Body of pancreas (tissue), 4 donors: ENCODE results near the gene IFNGR2. TPM values are rescaled to one million over a fixed set of nuclear protein-coding genes. Genes with fewer than 3 reads are reported as not detected.

Source experiments
- ATAC-seq: fragments of 150-250 bp; one replicate; pipeline ENCODE4 v1.9.1; 2016
- DNase-seq, 4 donors: peaks; one replicate each; pipeline ENCODE4 v3.0.0-alpha.2; 2019
- H3K27ac ChIP-seq, 4 donors: fragments of 200-600 bp; sonication (generic); 1 replicate in 3 of 4; 2 replicates in 1 of 4; pipeline versions ENCODE4 v1.5.1 to v1.6.1; 2016 to 2019; ENCODE audit warnings: mild to moderate bottlenecking in 1 of 4, mixed read lengths in 1 of 4, moderate library complexity in 1 of 4
- H3K27me3 ChIP-seq, 2 donors: fragments of 200-600 bp; sonication (generic); one replicate each; pipeline ENCODE4 v1.6.0; 2016; ENCODE audit warnings: mild to moderate bottlenecking in 1 of 2
- H3K36me3 ChIP-seq, 2 donors: fragments of 200-600 bp; sonication (generic); replicated peaks in 1 of 2; 2 replicates each; pipeline ENCODE4 v1.5.1; 2016; ENCODE audit warnings: low read depth in 2 of 2; ENCODE audit not compliant: insufficient read depth in 1 of 2
- H3K4me1 ChIP-seq: fragments of 200-600 bp; sonication (generic); one replicate; pipeline ENCODE4 v1.6.0; 2016
- H3K4me3 ChIP-seq, 2 donors: fragments of 200-600 bp; sonication (generic); 1 replicate in 1 of 2; 2 replicates in 1 of 2; pipeline ENCODE4 v1.5.1; 2016 to 2019
- H3K9me3 ChIP-seq, 3 donors: fragments of 200-600 bp; sonication (generic); 1 replicate in 2 of 3; 2 replicates in 1 of 3; pipeline ENCODE4 v1.5.1; 2016
- POLR2A ChIP-seq, 3 donors: fragments of 450-650 bp; IDR thresholded peaks; one replicate each; pipeline ENCODE4 v1.6.1; 2016; ENCODE audit warnings: antibody characterized with exemption in 3 of 3, mild to moderate bottlenecking in 2 of 3
- WGBS, 2 donors: methylation state at CpG; one replicate each; pipeline ENCODE4 v1.1.5; 2017; 5-methylcytosine and 5-hydroxymethylcytosine counted together
- intact Hi-C: fragments of 100-400 bp; cut with DNase I; formaldehyde crosslinking; loops from one replicate; pipeline ENCODE4 v1.15.1; 2023
- total RNA-seq, 2 donors: library from RNA; depleted of rRNA; stranded (reverse); fragments of >200 nt; gene quantifications; one replicate each; pipeline ENCODE4 v1.1.0, GENCODE V29; 2016
- TF ChIP-seq, protein P1 (sequence below), 7 experiments: fragments of 450-650 bp in 4 of 7; fragments of 200-600 bp in 3 of 7; sonication (generic) in 3 of 7; IDR thresholded peaks; one replicate each; pipeline ENCODE4 v1.5.1; 2016 to 2019; ENCODE audit warnings: antibody characterized with exemption in 7 of 7

The IFNGR2 gene
- total RNA-seq, 2 donors from 2014 or later: 30.4 to 32.3 TPM

DNA sequence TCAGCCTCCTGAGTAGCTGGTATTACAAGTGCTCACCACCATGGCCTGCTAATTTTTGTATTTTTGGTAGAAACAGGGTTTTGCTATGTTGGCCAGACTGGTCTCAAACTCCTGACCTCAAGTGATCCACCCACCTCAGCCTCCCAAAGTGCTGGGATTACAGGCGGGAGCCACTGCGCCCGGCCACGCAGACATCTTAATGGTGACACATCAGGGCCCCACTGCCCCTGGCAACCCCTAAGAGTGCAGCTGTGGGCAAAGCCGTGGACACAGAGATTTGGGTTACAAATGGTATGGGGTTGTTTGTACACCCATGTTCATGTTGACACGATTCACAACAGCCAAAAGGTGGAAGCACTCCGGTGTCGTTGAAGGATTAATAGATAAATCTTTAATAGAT, 29.8 kb downstream of the IFNGR2 start:
- ATAC-seq: no peak
- DNase-seq: no peak
- WGBS, 2 donors: 80 to 83% methylated on average over 4 to 8 of the region's 8 CpGs
- Histone ChIP-seq H3K4me3 (no peak overlapping the region), H3K9me3 (no peaks in the 10 kb centered on the region), H3K36me3 (peaks cover 3 to 31% of the 10 kb centered on the region in 2 donors), H3K4me1 (no peaks in the 10 kb centered on the region), H3K27ac (peak overlapping the region in 2 of 4 donors; percentile 17 to 34), H3K27me3 (no peaks in the 10 kb centered on the region)
- intact Hi-C loops: no loop called here
- TF ChIP-seq, protein P1, sequence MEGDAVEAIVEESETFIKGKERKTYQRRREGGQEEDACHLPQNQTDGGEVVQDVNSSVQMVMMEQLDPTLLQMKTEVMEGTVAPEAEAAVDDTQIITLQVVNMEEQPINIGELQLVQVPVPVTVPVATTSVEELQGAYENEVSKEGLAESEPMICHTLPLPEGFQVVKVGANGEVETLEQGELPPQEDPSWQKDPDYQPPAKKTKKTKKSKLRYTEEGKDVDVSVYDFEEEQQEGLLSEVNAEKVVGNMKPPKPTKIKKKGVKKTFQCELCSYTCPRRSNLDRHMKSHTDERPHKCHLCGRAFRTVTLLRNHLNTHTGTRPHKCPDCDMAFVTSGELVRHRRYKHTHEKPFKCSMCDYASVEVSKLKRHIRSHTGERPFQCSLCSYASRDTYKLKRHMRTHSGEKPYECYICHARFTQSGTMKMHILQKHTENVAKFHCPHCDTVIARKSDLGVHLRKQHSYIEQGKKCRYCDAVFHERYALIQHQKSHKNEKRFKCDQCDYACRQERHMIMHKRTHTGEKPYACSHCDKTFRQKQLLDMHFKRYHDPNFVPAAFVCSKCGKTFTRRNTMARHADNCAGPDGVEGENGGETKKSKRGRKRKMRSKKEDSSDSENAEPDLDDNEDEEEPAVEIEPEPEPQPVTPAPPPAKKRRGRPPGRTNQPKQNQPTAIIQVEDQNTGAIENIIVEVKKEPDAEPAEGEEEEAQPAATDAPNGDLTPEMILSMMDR (IDR thresholded peaks at IDR 0.05): no peak
- no peak for TF ChIP-seq POLR2A (IDR thresholded peaks at IDR 0.05)

DNA sequence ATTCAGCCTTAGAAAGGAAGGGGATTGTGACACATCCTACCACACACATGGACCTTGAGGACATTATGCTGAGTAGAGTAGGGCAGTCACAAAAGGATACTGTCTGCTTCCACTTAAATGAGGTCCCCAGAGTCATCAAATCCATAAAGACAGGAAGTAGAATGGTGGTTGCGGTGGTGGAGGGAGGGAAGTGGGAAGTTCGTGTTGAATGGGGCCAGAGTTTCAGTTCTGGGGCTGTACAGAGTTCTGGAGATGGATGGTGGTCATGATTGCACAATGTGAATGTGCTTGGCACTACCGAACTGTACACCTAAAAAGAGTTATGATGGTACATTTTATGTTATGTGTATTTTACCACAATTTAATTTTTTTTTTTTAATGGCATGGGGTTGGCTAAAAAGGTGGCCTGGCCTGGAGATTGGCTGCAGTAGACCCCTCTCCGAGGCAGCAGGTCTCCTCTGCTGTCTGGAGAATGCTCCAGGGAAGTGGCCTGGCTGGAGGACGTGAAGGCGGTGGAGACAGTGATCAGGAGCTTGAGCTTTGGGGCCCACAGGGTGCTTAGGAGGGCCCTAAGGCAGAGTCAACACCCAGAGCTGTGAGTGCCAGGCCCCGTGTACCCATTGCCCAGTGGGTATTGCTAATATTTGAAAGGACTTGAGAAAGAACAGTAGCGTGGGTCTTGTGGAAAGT, 30.4 kb downstream of the IFNGR2 start:
- intact Hi-C loops: no loop called here
- Histone ChIP-seq H3K27ac (peak overlapping the region in 2 of 4 donors; percentile 20 to 69), H3K4me1 (no peaks in the 10 kb centered on the region), H3K27me3 (no peaks in the 10 kb centered on the region), H3K36me3 (peaks cover 3 to 31% of the 10 kb centered on the region in 2 donors), H3K4me3 (no peak overlapping the region), H3K9me3 (no peaks in the 10 kb centered on the region)
- no peak for ATAC-seq
- 82 to 86% methylated on average over 8 of the region's 8 CpGs for WGBS, 2 donors
- peak in 1 of 4 donors; percentile 64 for DNase-seq
- TF ChIP-seq, protein P1 (IDR thresholded peaks at IDR 0.05): no peak
- TF ChIP-seq POLR2A (IDR thresholded peaks at IDR 0.05): no peak

DNA sequence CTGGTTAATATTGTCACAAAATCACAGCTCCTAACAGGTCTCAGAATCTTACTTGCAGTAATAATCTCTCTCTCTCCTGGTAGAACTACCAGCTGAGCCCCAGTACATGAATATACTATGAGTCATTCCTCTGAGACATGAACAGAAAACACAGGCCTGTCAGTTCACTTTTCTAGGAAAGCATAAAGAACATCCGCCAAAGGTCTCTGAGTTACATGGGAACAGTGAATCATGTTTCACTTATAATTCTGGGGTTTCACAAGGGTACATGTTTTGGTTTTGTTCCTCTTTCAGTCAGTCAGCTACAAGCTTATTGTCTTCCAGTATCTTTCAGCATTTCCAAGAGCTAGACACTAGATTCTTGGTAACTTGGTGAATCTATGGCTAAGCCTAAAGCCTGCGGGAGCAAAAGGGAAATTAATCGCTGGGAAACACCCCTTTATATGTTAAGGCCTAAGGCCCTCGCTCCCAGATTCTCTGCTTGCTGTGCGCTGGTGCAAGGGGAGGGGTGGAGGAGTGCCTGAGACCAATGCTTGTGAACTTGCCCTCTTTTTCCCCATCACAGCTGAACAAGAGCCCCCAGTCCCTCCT, 31.7 kb downstream of the IFNGR2 start:
- WGBS, 2 donors: 78 to 88% methylated on average over 5 of the region's 5 CpGs
- peaks cover 3 to 28% of the 10 kb centered on the region in 2 donors for H3K36me3 ChIP-seq

DNA sequence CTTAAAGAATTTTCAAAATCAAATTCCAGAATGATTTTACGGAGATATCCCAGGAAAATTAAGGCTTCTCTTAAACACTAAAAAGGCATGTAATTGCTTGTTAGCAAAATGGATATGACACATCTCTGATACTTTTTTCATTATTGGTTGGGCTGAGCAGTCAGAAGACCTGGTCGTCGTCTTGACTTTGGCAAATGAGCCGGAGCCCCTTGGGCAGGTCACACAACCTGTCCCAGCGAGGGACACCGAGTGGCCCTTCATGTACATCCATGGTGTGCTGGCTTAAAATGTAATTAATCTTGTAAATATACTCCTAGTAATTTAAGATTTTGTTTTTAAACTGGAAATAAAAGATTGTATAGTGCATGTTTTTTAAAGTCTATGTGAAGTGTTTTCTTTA, 33.9 kb downstream of the IFNGR2 start:
- ATAC-seq (no peak), DNase-seq (no peak)
- Histone ChIP-seq H3K9me3 (no peaks in the 10 kb centered on the region), H3K27ac (no peak overlapping the region), H3K4me1 (no peaks in the 10 kb centered on the region), H3K36me3 (peaks cover 0 to 22% of the 10 kb centered on the region in 2 donors), H3K4me3 (no peak overlapping the region), H3K27me3 (no peaks in the 10 kb centered on the region)
- intact Hi-C loops: no loop called here
- TF ChIP-seq, protein P1 (IDR thresholded peaks at IDR 0.05): no peak
- no peak for TF ChIP-seq POLR2A (IDR thresholded peaks at IDR 0.05)
- WGBS, 2 donors: 75 to 89% methylated on average over 6 of the region's 6 CpGs

More for the DNA sequence above, 31.7 kb downstream of the IFNGR2 start:
- peak; percentile 67 for ATAC-seq
- TF ChIP-seq, protein P1 (IDR thresholded peaks at IDR 0.05): no peak
- peak in 1 of 3 donors; percentile 10 for TF ChIP-seq POLR2A (IDR thresholded peaks at IDR 0.05)
- Histone ChIP-seq H3K27ac (peak overlapping the region in 3 of 4 donors; percentile 6 to 69 (median 13)), H3K4me3 (no peak overlapping the region), H3K9me3 (no peaks in the 10 kb centered on the region), H3K27me3 (no peaks in the 10 kb centered on the region), H3K4me1 (no peaks in the 10 kb centered on the region)
- intact Hi-C loops: no loop called here
- DNase-seq: peak in 1 of 4 donors; percentile 44
